HCEC 1CT (cell line): ENCODE results near the gene CCDC59.
"Not testable (repeated sequence)": the region's sequence is repeated elsewhere in the genome, so short reads cannot be mapped to it uniquely, and the experiment has no call there.

Experiments
- DNase-seq: peaks from one replicate; pipeline ENCODE4 v3.0.0-alpha.2; 2017

The CCDC59 gene

GRCh38 chr12:82358200-82359114 lies at the start of gene CCDC59, which contains the start of gene METTL25:
Gene CCDC59 (minus strand): TSS chr12:82358387. CDS start chr12:82358376, 11 bp downstream.
Gene METTL25 (plus strand): TSS chr12:82358529. CDS start chr12:82358566, 37 bp downstream.
- peak; percentile 99 for DNase-seq

DNA sequence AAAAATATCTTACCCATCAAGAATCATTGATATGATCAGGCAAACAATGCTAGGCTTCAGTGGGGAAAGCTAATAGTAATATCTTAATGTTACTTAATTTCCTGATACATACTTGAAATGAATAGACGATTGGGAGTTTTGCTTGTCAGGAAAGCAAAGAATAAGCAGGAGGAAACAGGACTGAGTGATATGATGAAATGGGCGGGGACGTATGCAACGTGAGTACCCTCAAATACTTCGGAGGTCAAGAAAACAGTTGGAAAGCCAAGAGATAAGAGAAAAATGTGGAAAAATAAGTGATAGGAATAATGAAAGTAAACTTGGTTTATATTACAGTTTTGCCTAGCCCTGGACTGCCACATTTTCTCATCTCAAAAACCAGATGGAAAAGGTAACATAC lies 49.3 kb upstream of the CCDC59 start:
- no peak for DNase-seq

- DNase-seq = no peak
Observed at GRCh38 chr12:82406651-82407050, 48.5 kb upstream of the CCDC59 start.

DNA sequence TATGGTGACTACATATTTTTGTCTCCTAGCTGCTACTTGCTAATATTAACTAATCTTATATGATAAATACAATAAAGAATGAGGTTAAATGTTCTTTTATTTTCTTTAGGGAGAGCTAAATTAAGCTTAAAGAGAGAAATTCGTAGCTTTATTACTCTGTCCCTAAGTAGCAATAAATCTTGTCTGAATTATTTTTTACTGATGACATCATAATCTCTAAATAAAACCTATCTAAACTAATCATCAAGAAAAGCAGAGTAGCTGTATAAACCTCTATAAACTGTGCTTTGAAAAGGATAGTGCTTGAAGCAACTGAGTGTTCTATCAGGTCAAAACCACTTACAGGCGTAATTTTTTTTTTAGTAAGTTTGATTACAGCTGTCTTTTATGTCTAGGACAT lies 42.6 kb upstream of the CCDC59 start:
- DNase-seq = no peak

DNA sequence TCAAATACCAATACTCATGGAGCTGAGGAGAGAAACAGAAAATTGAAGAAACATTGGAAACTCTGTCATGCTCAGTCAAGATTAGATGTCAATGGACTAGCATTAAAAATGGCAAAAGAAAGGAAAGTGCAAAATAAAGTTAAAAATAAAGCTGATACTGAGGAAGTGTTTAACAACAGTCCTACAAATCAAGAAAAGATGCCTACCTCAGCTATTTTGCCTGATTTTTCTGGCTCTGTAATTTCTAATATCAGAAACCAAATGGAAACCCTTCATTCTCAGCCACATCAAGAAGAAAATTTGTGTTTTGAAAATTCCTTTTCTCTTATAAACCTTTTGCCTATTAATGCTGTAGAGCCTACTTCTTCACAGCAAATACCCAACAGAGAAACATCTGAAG lies 40.7 kb upstream of the CCDC59 start:
- no peak for DNase-seq

GRCh38 chr12:82383930-82384552 lies 25.9 kb upstream of the CCDC59 start:
- DNase-seq = peak; percentile 36

DNA sequence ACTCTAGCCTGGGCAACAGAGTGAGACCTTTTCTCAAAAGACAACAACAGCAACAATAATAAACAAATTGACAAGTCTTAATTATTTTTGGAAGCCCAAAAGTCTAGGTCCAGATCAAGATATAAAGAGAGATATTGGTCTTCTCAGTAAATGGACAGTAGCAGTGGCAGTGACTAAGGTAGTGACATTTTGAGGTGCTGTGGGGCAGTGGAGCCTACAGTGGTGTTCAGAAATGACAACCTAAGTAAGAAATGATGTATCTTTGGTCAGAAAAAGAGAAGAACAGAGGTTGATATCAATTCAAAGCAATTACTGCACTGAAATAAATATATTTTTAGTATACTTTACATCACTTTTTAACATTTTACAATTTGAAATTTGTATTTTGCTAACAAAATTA lies 20.8 kb upstream of the CCDC59 start:
- no peak for DNase-seq

- no peak for DNase-seq
Observed at GRCh38 chr12:82375201-82375600, 17.0 kb upstream of the CCDC59 start.

- no peak for DNase-seq
Observed at GRCh38 chr12:82366197-82366596, 8.0 kb upstream of the CCDC59 start.

- DNase-seq = no peak
Observed at GRCh38 chr12:82363990-82364389, 5.8 kb upstream of the CCDC59 start.

GRCh38 chr12:82361461-82361915 lies 3.3 kb upstream of the CCDC59 start:
- no peak for DNase-seq

GRCh38 chr12:82360834-82361233 lies 2.6 kb upstream of the CCDC59 start:
- DNase-seq = not testable (repeated sequence)

DNA sequence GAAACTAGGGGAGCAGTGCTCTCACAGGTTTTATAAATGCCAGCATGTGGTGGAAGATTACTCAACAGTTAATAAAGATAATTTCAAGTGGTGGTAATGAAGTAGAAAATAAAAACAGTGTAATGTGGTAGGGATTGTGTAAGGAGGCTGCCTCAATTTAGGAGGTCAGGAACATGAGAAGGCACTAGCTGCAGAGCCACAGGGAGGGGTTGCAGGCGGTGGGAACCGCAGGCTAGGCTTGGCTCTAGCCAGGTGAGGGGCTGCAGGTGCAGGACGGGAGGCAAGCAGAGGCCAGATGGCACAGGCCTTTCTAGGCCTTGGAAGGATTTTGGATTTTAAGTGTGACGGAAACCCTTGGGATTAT lies 910 bp upstream of the CCDC59 start:
- DNase-seq = no peak

DNA sequence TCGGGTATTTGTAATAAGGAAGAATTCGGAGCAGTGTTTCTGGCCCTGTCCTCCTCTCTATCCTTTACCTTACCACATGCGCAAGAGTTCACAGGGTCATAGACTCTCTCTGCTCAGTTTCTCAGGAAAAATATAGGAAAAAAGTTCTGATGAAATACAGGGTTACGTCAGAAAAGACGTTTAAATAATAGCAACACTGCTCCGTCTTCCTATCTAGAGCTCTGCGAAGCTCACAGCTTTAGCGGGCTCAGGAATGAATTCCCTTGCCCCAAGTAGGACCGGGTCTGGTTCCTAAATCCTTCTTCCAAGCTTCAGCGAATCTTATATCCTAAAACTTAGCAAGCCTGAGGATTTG lies 365 bp downstream of the CCDC59 start:
- no peak for DNase-seq

DNA sequence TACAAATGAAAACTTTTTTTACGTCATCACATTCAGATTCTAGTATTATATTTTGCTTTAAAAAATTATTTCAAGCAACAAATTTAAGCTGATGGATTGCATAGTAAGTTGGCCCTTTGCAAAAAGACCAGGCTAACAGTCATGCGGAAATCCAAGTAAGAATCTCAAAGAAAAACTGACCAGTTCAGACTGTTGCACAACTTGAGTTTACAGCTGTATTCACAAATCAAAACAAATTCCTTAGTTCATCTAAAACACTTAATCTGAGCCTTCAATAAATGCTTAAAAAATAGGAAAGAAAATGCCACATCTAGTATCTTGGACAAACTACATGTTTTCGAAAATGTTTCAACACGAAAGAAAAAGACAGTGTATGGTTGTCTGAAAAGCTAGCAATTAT lies 847 bp downstream of the CCDC59 start:
- DNase-seq = no peak

DNA sequence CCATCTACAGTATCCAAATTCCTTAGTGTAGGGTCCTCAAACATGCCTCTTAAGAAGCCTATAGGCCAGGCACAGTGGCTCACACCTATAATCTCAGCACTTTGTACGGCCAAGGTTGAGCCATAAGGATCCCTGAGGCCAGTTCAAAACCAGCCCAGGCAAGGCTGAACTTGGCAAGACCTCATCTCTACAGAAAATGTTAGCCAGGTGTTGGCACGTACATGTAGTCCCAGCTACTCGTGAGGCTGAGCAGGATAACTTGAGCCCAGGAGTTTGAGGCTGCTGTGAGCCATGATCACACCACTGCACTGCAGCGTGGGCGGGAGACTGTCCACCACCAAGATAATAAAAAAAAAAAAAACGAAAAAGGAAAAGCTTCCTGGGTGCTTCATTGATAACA lies 6.8 kb downstream of the CCDC59 start:
- no peak for DNase-seq

DNA sequence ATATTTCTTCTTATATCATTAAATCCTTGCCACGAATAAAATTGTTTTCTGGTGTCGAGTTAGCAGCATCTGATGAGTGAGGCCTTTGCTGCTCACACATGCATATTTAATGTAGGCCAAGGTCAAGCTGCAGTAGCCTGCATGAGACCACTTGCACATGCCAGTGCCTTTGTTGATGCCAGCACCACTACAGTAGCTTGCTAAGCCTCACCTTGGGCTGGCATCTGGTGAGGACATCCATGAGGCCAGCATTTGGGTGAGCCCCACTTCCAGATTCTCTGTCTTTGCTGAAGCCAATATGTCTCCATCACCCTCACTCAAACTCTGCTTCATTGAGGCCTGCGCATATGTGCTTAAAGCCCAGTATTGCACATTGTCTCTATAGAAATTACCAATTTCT lies 8.0 kb downstream of the CCDC59 start:
- DNase-seq = no peak

DNA sequence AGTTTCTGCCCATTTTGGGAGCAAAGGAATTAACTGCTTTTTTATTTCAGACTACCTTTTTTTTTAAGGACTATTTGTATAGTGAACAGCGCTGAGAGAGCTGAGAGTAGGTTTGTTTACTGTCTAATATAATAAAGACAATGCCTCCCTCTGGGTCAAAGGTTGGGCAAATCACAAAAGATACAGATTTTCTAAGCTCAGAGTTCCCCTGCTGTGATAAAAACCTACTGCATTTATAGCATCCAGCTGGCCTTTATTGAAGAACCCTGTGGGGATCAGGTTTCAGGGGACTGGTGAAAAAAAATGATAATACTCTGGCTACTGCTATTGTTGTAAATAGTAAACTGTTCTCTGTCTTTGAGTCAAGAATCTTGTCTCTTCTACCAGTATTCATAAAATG lies 28.7 kb downstream of the CCDC59 start:
- DNase-seq = no peak

DNA sequence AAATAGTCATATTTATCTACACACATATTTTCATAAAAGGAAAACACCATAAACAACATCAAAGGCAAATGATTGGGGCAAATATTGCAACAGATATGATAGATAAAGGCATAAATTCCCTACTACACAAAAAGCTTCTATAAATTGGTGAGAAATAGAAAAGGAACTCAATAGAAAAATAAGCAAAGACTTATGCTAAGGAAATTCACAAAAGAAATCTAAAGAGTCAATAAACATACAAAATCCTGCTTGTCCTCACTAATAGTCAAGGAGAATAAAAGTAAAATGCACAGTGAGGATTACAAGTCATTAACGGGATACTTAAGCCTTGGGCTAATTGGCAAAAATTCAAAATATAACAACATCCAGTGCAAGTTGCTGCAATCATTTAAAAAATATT lies 30.3 kb downstream of the CCDC59 start:
- DNase-seq = no peak

- peak; percentile 53 for DNase-seq
Observed at GRCh38 chr12:82326905-82327503, 31.2 kb downstream of the CCDC59 start.

DNA sequence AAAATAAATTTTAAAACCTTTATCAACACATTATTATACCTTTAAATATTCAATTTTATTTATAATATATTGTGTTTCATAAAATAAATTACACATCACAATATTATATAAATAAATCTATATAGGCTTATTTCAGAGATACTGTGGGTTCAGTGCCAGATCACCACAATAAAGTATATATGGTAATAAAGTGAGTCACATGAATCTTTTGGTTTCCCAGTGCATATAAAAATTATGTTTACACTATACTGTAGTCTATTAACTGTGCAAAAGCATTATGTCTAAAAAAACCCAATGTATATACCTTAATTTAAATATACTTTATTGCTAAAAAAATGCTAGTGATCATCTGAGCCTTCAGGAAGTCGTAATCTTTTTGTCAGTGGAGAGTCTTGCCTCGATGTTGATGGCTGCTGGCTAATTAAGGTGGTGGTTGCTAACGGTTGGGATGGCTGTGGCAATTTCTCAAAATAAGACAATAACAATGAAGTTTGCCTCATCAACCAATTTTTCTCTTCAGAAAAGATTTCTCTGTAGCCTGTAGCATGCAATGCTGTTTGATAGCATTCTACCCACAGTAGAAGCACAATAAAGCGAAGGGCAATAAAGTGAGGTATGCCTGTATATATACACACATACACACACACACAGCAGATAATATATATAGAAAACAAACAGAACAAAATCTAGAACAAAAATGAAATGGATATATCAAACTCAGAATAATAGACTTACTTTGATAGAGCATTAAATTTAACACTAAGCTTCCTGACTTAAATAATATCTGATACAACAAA lies 32.4 kb downstream of the CCDC59 start:
- DNase-seq = no peak

DNA sequence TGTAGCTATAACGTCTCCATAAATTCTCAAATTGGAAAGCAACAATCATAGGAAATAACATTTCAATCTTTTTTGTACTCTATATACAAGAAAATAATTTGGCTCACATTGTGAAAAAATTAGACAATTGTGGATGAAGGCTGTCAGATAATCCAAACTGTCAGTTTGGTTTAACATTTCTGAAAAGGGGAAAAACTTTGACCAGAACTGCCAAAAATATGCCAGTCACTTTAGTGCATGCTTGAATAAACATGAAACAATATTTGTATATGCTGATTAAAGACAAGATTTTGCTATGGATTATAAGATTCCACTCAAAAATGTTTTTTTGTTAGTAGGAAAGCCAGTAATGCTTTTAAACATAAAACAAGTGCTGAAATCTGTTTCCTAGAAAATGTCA lies 38.9 kb downstream of the CCDC59 start:
- no peak for DNase-seq

DNA sequence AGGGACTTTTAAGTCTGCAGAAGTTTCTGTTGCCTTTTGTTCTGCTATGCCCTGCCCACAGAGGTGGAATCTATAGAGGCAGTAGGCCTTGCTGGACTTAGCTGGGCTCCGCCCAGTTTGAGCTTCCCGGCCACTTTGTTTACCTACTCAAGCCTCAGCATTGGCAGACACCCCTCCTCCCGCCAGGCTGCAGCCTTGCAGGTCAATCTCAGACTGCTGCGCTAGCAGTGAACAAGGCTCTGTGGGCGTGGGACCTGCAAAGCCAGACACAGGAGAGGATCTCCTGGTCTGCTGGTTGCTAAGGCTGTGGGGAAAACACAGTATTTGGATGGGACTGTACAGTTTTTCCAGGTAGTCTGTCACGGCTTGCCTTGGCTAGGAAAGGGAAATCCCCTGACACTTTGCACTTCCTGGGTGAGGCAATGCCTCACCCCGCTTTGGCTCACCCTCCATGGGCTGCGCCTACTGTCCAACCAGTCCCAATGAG lies 43.7 kb downstream of the CCDC59 start:
- no peak for DNase-seq
